IPS-NIHi7 (cell line): ENCODE measurements around the gene MARK1.
A peak's percentile ranks its signal among the peaks of the same experiment; 100 is the strongest.

ENCODE experiments used
- DNase-seq: peaks from one replicate; pipeline ENCODE4 v3.0.0; 2012; ENCODE audit warnings: mixed read lengths; ENCODE audit errors: extremely low spot score

Gene MARK1

GRCh38 chr1:220690140-220691052 lies 162.5 kb downstream of the MARK1 start, which contains the start of gene C1orf115:
C1orf115 (plus strand) TSS chr1:220690363; CDS start chr1:220690403, 40 bp downstream.
- peak; percentile 97 for DNase-seq

GRCh38 chr1:220691053-220691684 lies 163.2 kb downstream of the MARK1 start:
- no peak for DNase-seq

- no peak for DNase-seq
Observed at GRCh38 chr1:220692436-220693228, 164.7 kb downstream of the MARK1 start.

- no peak for DNase-seq
Observed at GRCh38 chr1:220694866-220695382, 167.0 kb downstream of the MARK1 start.

GRCh38 chr1:220695426-220695825 lies 167.5 kb downstream of the MARK1 start:
- no peak for DNase-seq

GRCh38 chr1:220696226-220696862 lies 168.4 kb downstream of the MARK1 start:
- no peak for DNase-seq

- DNase-seq = no peak
Observed at GRCh38 chr1:220696863-220697231, 168.9 kb downstream of the MARK1 start.

- DNase-seq = no peak
Observed at GRCh38 chr1:220697326-220697725, 169.4 kb downstream of the MARK1 start.

- DNase-seq = no peak
Observed at GRCh38 chr1:220698607-220699016, 170.7 kb downstream of the MARK1 start.

GRCh38 chr1:220699044-220699443 lies 171.1 kb downstream of the MARK1 start:
- no peak for DNase-seq

GRCh38 chr1:220700556-220701179 lies 172.7 kb downstream of the MARK1 start:
- DNase-seq = peak; percentile 63

- DNase-seq = no peak
Observed at GRCh38 chr1:220701974-220702373, 174.0 kb downstream of the MARK1 start.

GRCh38 chr1:220702733-220703270 lies 174.9 kb downstream of the MARK1 start:
- DNase-seq = no peak

GRCh38 chr1:220703305-220703704 lies 175.4 kb downstream of the MARK1 start:
- no peak for DNase-seq

GRCh38 chr1:220705782-220706181 lies 177.8 kb downstream of the MARK1 start:
- DNase-seq = no peak

- DNase-seq = no peak
Observed at GRCh38 chr1:220706480-220706879, 178.5 kb downstream of the MARK1 start.

GRCh38 chr1:220707160-220707559 lies 179.2 kb downstream of the MARK1 start:
- no peak for DNase-seq

- DNase-seq = no peak
Observed at GRCh38 chr1:220708244-220708643, 180.3 kb downstream of the MARK1 start.

GRCh38 chr1:220708936-220709801 lies 181.2 kb downstream of the MARK1 start:
- no peak for DNase-seq

- no peak for DNase-seq
Observed at GRCh38 chr1:220710333-220710732, 182.4 kb downstream of the MARK1 start.
